H1 (cell line): Measurements from ENCODE around the gene GULP1. TPM values are rescaled to one million over a fixed set of nuclear protein-coding genes. Genes with fewer than 3 reads are reported as not detected.

ENCODE experiments used
- CTCF ChIA-PET: fragments of 300-600 bp; sonication (Branson Sonifier 250); formaldehyde crosslinking; loops from one replicate; lab custom pipeline; 2021; ENCODE audit not compliant: partially characterized antibody; lab: Charles Lee
- POLR2A ChIA-PET: fragments of 300-600 bp; sonication (Branson Sonifier 250); formaldehyde crosslinking; loops from one replicate; lab custom pipeline; 2021; ENCODE audit warnings: inconsistent platforms; ENCODE audit not compliant: partially characterized antibody; lab: Charles Lee
- DNase-seq, 2 experiments: peaks; one replicate each; pipeline versions ENCODE4 v3.0.0 to v3.0.0-alpha.2; 2010 to 2022; ENCODE audit warnings: low spot score in 2 of 2, low read depth in 1 of 2, mixed read lengths in 1 of 2
- FAIRE-seq: peaks from 2 replicates; lab custom pipeline; 2011; peaks lifted over from hg19 to GRCh38; lab: Jason Lieb, UNC
- H2AFZ ChIP-seq: 2 replicates; pipeline ENCODE4 v1.8.1; 2012; ENCODE audit warnings: low read length, inconsistent platforms
- H2AK5ac ChIP-seq: 2 replicates; pipeline ENCODE4 v1.6.1; 2013; ENCODE audit warnings: low read depth, low read length
- H2BK120ac ChIP-seq: replicated peaks from 2 replicates; pipeline ENCODE3; 2013; ENCODE audit warnings: low read depth, low read length, inconsistent platforms
- H2BK12ac ChIP-seq: 2 replicates; pipeline ENCODE4 v1.6.1; 2013; ENCODE audit warnings: low read depth, low read length
- H2BK15ac ChIP-seq: 2 replicates; pipeline ENCODE4 v1.6.1; 2013; ENCODE audit warnings: low read length
- H2BK20ac ChIP-seq: 2 replicates; pipeline ENCODE4 v1.6.1; 2013; ENCODE audit warnings: low read length
- H2BK5ac ChIP-seq: 2 replicates; pipeline ENCODE4 v1.6.1; 2013; ENCODE audit warnings: low read depth, low read length
- H3K14ac ChIP-seq: 2 replicates; pipeline ENCODE4 v1.6.1; 2013; ENCODE audit warnings: inconsistent platforms; ENCODE audit not compliant: insufficient read length
- H3K18ac ChIP-seq: 2 replicates; pipeline ENCODE4 v1.6.1; 2013; ENCODE audit warnings: low read length; ENCODE audit errors: extremely low read depth
- H3K23ac ChIP-seq: 2 replicates; pipeline ENCODE4 v1.6.1; 2013; ENCODE audit warnings: inconsistent platforms; ENCODE audit not compliant: insufficient read length
- H3K23me2 ChIP-seq: 2 replicates; pipeline ENCODE4 v1.6.1; 2013; ENCODE audit warnings: low read depth, low read length
- H3K27ac ChIP-seq: 2 replicates; pipeline ENCODE4 v1.6.1; 2011; ENCODE audit warnings: low read depth, low read length, inconsistent platforms
- H3K27me3 ChIP-seq, 4 experiments: replicated peaks in 1 of 4; 1 replicate in 1 of 4; 2 replicates in 3 of 4; pipeline versions ENCODE4 v1.6.1 to v1.8.1; 2011 to 2013; ENCODE audit warnings: low read length in 3 of 4, mild to moderate bottlenecking in 3 of 4, inconsistent platforms in 2 of 4, mixed read lengths in 2 of 4, moderate library complexity in 1 of 4; ENCODE audit not compliant: control insufficient read depth in 3 of 4, insufficient read depth in 3 of 4; ENCODE audit errors: extremely low read depth in 1 of 4
- H3K36me3 ChIP-seq, 4 experiments: 2 replicates each; pipeline versions ENCODE4 v1.6.1 to v1.8.1; 2011 to 2013; ENCODE audit warnings: mild to moderate bottlenecking in 4 of 4, low read length in 3 of 4, moderate library complexity in 2 of 4, control low read depth in 1 of 4, inconsistent platforms in 1 of 4; ENCODE audit not compliant: insufficient read depth in 4 of 4, control insufficient read depth in 2 of 4
- H3K4ac ChIP-seq: replicated peaks from 2 replicates; pipeline ENCODE3; 2013; ENCODE audit warnings: low read length, low read depth, mixed read lengths, inconsistent platforms; ENCODE audit not compliant: insufficient read length
- H3K4me1 ChIP-seq, 4 experiments: replicated peaks in 1 of 4; 1 replicate in 1 of 4; 2 replicates in 3 of 4; pipeline versions ENCODE4 v1.6.1 to v1.8.1; 2011 to 2013; ENCODE audit warnings: low read length in 3 of 4, inconsistent platforms in 2 of 4, mixed read lengths in 1 of 4; ENCODE audit not compliant: insufficient read depth in 4 of 4, control insufficient read depth in 3 of 4
- H3K4me2 ChIP-seq, 2 experiments: 2 replicates each; pipeline versions ENCODE4 v1.6.1 to v1.8.1; 2011 to 2013; ENCODE audit warnings: low read depth in 2 of 2, low read length in 2 of 2, control low read depth in 1 of 2, inconsistent platforms in 1 of 2, mild to moderate bottlenecking in 1 of 2; ENCODE audit not compliant: insufficient read depth in 1 of 2
- H3K4me3 ChIP-seq, 4 experiments: fragments of 200-600, 300-600 bp in 1 of 4; sonication (generic), shearing (Covaris generic), sonication (Bioruptor Twin) in 1 of 4; 2 replicates each; pipeline versions ENCODE4 v1.5.1 to v1.8.1; 2011 to 2016; ENCODE audit warnings: low read length in 4 of 4, low read depth in 3 of 4, control low read depth in 2 of 4, inconsistent platforms in 2 of 4, mild to moderate bottlenecking in 2 of 4, mixed read lengths in 1 of 4, moderate library complexity in 1 of 4; ENCODE audit not compliant: insufficient read depth in 2 of 4; ENCODE audit errors: extremely low read depth in 1 of 4
- H3K56ac ChIP-seq: replicated peaks from 2 replicates; pipeline ENCODE3; 2013; ENCODE audit warnings: low read depth, mild to moderate bottlenecking, mixed read lengths, low read length, inconsistent platforms; ENCODE audit not compliant: insufficient read length
- H3K79me1 ChIP-seq: 2 replicates; pipeline ENCODE4 v1.6.1; 2013; ENCODE audit warnings: low read depth, low read length, control low read depth
- H3K79me2 ChIP-seq, 2 experiments: 2 replicates each; pipeline versions ENCODE4 v1.6.1 to v1.8.1; 2012 to 2013; ENCODE audit warnings: low read length in 2 of 2, mild to moderate bottlenecking in 2 of 2, inconsistent platforms in 1 of 2; ENCODE audit not compliant: insufficient read depth in 2 of 2, control insufficient read depth in 1 of 2
- H3K9ac ChIP-seq, 4 experiments: replicated peaks in 1 of 4; 1 replicate in 1 of 4; 2 replicates in 3 of 4; pipeline versions ENCODE4 v1.6.1 to v1.8.1; 2011 to 2013; ENCODE audit warnings: low read depth in 3 of 4, low read length in 3 of 4, control low read depth in 2 of 4, mild to moderate bottlenecking in 2 of 4, moderate library complexity in 2 of 4, inconsistent platforms in 1 of 4; ENCODE audit errors: extremely low read depth in 1 of 4
- H3K9me3 ChIP-seq, 2 experiments: 2 replicates each; pipeline versions ENCODE4 v1.6.1 to v1.8.1; 2012 to 2013; ENCODE audit warnings: mild to moderate bottlenecking in 2 of 2, moderate library complexity in 2 of 2, control low read depth in 1 of 2, inconsistent platforms in 1 of 2, low read depth in 1 of 2, low read length in 1 of 2, mixed read lengths in 1 of 2; ENCODE audit not compliant: insufficient read depth in 2 of 2
- H4K20me1 ChIP-seq, 2 experiments: replicated peaks in 1 of 2; 2 replicates each; pipeline versions ENCODE3 to v1.8.1; 2011 to 2013; ENCODE audit warnings: inconsistent platforms in 2 of 2, low read length in 2 of 2, mild to moderate bottlenecking in 1 of 2; ENCODE audit not compliant: insufficient read depth in 2 of 2, control insufficient read depth in 1 of 2
- H4K5ac ChIP-seq: 2 replicates; pipeline ENCODE4 v1.6.1; 2013; ENCODE audit warnings: low read length, low read depth, mixed read lengths, inconsistent platforms; ENCODE audit not compliant: insufficient read length
- H4K8ac ChIP-seq: 2 replicates; pipeline ENCODE4 v1.8.0; 2013; ENCODE audit warnings: mild to moderate bottlenecking, moderate library complexity, low read length, inconsistent platforms; ENCODE audit not compliant: insufficient read depth; ENCODE audit errors: extremely low read depth
- H4K91ac ChIP-seq: replicated peaks from 2 replicates; pipeline ENCODE3; 2013; ENCODE audit warnings: low read length, mixed read lengths, inconsistent platforms; ENCODE audit not compliant: insufficient read length
- HDAC2 ChIP-seq, 2 experiments: fragments of 300-600 bp in 1 of 2; sonication (generic) in 1 of 2; IDR thresholded peaks; 2 replicates each; pipeline ENCODE4 v1.6.1; 2011 to 2012; ENCODE audit warnings: low read depth in 2 of 2, low read length in 2 of 2, mild to moderate bottlenecking in 2 of 2, moderate library complexity in 2 of 2, borderline replicate concordance in 1 of 2, inconsistent platforms in 1 of 2
- JUN ChIP-seq: IDR thresholded peaks from 2 replicates; pipeline ENCODE4 v1.6.1; 2011; ENCODE audit warnings: low read depth, mild to moderate bottlenecking, improper control_type of control experiment, low read length
- WGBS, 2 experiments: shearing (Covaris generic) in 1 of 2; methylation state at CpG; one replicate each; pipeline versions ENCODE4 v1.1.6 to v1.1.7; 2013 to 2015; ENCODE audit warnings: low lambda C conversion rate in 2 of 2, mixed read lengths in 2 of 2, inconsistent platforms in 1 of 2, low coverage in 1 of 2, missing lambda C conversion rate in 1 of 2; ENCODE audit not compliant: insufficient replicate concordance in 2 of 2, insufficient coverage in 1 of 2, insufficient read length in 1 of 2; ENCODE audit errors: extremely low coverage in 1 of 2, missing lambda C conversion rate in 1 of 2; 5-methylcytosine and 5-hydroxymethylcytosine counted together
- polyA plus RNA-seq, 7 experiments: library from polyadenylated mRNA; depleted of rRNA in 3 of 7; stranded (reverse) in 5 of 7; unstranded in 2 of 7; fragments of >200 nt in 5 of 7; fragments of 200-250 nt in 2 of 7; gene quantifications; 1 replicate in 5 of 7; 2 replicates in 1 of 7; 4 replicates in 1 of 7; pipeline versions ENCODE4 v1.2.1 to v1.2.3, GENCODE V29; 2011 to 2013; ENCODE audit warnings: missing spikeins in 2 of 7, mixed read lengths in 2 of 7
- total RNA-seq: library from RNA; stranded (reverse); fragmentation: NEBNext Ultra II Directional; extraction: Animal tissue kit (Norgen Biotek cat#: 25700); gene quantifications from 2 replicates; pipeline ENCODE4 v1.2.1, GENCODE V29; 2021

Gene GULP1
- total and polyA plus RNA-seq, 2 of the 8 experiments (the other 6 are each of a cell fraction or from before 2014, with no cell fraction given) = 69.7 to 139 TPM

GRCh38 chr2:188291142-188291616 lies 495 bp upstream of the GULP1 start:
- peak overlapping the region; percentile 75 for H2BK120ac ChIP-seq
- H3K4ac ChIP-seq = no peak overlapping the region
- H3K79me1 ChIP-seq = no peaks in the 10 kb centered on the region
- peak overlapping the region; percentile 95 for H3K27ac ChIP-seq
- H2BK5ac ChIP-seq = peak overlapping the region; percentile 94
- DNase-seq = no peak
- no peak overlapping the region for H2BK20ac ChIP-seq
- 3% methylated on average over 12 of the region's 12 CpGs; no CpG with 5 or more reads in 1 of the 2 experiments for WGBS, 2 experiments
- no peak overlapping the region for H2AK5ac ChIP-seq
- no peaks in the 10 kb centered on the region for H3K36me3 ChIP-seq
- H2BK12ac ChIP-seq = no peak overlapping the region
- no peaks in the 10 kb centered on the region for H4K20me1 ChIP-seq
- H3K4me1 ChIP-seq = no peaks in the 10 kb centered on the region; a peak in 1 of 7 replicates
- ChIA-PET CTCF (interaction anchor here (0.6 to 3.5 kb wide), 9 partner anchors 10 to 254 kb away, joined by 3 to 26 read pairs (median 4); no protein-coding TSS in a partner anchor), POLR2A (interaction anchor here (0.7 to 4.2 kb wide), 13 partner anchors 9 to 176 kb away, joined by 3 to 62 read pairs (median 12); no protein-coding TSS in a partner anchor)
- no peak for TF ChIP-seq JUN
- TF ChIP-seq HDAC2 (IDR thresholded peaks at IDR 0.05; ENCODE audit: borderline replicate concordance in 1 of 2, low read depth in 2 of 2, low read length in 2 of 2) = peak in 1 of 2 experiments; percentile 61; a peak in 1 of 4 replicates
- peak overlapping the region; percentile 33; the same call in 1 of the 2 replicates for H3K18ac ChIP-seq
- no peaks in the 10 kb centered on the region; a peak in 1 of 4 replicates for H3K9me3 ChIP-seq
- H3K56ac ChIP-seq = no peak overlapping the region
- no peak overlapping the region for H3K23ac ChIP-seq
- peak overlapping the region; percentile 84 for H4K91ac ChIP-seq
- peaks cover 5 to 63% of the 10 kb centered on the region in 2 experiments; a peak in 3 of 4 replicates for H3K79me2 ChIP-seq
- H2AFZ ChIP-seq = peak overlapping the region; percentile 25; the same call in 1 of the 2 replicates
- H3K14ac ChIP-seq = no peak overlapping the region
- H3K4me3 ChIP-seq = peak overlapping the region; percentile 85 to 97 (median 94)
- H3K4me2 ChIP-seq = peak overlapping the region; percentile 61 to 78
- peak overlapping the region; percentile 84 to 95 (median 90) for H3K9ac ChIP-seq
- peaks cover 7% of the 10 kb centered on the region for H3K23me2 ChIP-seq
- FAIRE-seq = peak; percentile 82
- no peak overlapping the region for H4K5ac ChIP-seq
- H3K27me3 ChIP-seq = no peaks in the 10 kb centered on the region
- H4K8ac ChIP-seq = peak overlapping the region; percentile 87; the same call in 1 of the 2 replicates
- no peak overlapping the region for H2BK15ac ChIP-seq
